SK-N-MC (cell line): ENCODE results near the gene BTNL2.

Experiments
- EZH2 ChIP-seq: fragments of 200-600 bp; sonication (generic); IDR thresholded peaks from one replicate; pipeline ENCODE4 v1.6.1; 2017; ENCODE audit warnings: antibody characterized with exemption
- FOXP2 ChIP-seq: optimal IDR thresholded peaks from 2 replicates; pipeline ENCODE3; 2011; ENCODE audit warnings: mild to moderate bottlenecking, moderate library complexity; ENCODE audit not compliant: insufficient read depth; ENCODE audit errors: extremely low read length, control extremely low read depth
- POLR2AphosphoS5 ChIP-seq: IDR thresholded peaks from 2 replicates; pipeline ENCODE4 v1.6.1; 2012; ENCODE audit warnings: mild to moderate bottlenecking, low read depth, low read length, borderline replicate concordance

DNA sequence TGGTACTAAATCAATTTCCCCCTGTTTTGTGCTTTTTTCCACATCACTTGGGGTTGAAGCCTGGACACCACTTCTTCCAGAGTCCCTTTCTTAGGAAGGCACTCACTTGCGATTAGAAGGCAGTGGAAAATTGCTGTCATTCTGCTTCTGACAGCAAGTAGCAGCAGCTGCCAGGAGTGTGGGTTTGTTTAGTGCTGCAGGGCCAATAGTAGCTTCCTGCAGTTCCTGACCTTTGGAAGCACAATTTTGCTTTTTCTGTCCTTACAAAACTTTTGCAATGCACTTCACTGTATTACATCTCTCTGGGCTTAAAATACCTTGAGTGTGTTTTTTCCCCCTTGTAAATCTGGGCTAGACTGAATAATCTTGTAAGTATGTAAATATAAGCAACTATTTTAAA lies 20.2 kb upstream of the BTNL2 start:
- TF ChIP-seq EZH2 (no peak), POLR2AphosphoS5 (no peak), FOXP2 (no peak)
